ENCODE measurements around the gene CYP27B1.

CYP27B1 gene, protein sequence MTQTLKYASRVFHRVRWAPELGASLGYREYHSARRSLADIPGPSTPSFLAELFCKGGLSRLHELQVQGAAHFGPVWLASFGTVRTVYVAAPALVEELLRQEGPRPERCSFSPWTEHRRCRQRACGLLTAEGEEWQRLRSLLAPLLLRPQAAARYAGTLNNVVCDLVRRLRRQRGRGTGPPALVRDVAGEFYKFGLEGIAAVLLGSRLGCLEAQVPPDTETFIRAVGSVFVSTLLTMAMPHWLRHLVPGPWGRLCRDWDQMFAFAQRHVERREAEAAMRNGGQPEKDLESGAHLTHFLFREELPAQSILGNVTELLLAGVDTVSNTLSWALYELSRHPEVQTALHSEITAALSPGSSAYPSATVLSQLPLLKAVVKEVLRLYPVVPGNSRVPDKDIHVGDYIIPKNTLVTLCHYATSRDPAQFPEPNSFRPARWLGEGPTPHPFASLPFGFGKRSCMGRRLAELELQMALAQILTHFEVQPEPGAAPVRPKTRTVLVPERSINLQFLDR

DNA sequence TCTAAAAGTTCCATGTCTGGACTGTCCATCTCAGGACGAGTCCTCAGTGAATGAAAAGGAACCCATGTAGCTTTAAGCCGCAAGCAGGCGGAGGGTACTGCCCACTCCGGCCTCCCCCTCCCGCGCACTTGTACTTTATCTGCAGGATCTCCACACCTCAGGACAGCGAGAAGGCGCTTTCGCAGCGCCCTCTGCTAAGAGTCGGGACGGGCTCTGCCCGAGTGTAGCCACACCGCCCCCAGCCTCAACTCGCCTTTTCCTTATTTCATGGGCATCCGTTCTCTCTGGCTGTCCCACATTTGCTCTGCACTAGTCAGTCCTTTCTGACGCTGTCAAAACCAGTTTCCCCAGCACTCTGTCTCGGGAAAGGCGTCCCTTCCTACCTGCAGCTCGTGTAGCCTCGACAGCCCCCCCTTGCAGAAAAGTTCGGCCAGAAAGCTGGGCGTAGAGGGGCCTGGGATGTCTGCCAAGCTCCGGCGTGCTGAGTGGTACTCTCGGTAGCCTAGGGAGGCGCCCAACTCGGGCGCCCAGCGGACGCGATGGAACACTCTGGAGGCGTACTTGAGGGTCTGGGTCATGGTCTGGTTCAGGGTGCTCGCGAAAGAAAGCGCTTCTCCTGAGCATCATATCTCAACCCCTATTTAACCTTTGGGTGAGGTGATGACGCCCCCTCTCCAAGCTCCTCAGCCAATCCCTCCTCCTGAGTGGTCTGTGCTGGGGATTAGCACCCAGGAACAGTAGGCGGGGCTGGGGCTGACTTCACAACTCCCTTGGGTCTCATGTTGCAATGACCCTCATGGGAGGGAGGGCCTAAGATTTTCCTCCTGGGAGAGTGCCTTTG is at the start of gene CYP27B1:
Gene CYP27B1 (minus strand): TSS at position 615 of the 841 bp plus-strand sequence. CDS start 37 bp downstream, at position 578.
- FAIRE-seq = no peak

DNA sequence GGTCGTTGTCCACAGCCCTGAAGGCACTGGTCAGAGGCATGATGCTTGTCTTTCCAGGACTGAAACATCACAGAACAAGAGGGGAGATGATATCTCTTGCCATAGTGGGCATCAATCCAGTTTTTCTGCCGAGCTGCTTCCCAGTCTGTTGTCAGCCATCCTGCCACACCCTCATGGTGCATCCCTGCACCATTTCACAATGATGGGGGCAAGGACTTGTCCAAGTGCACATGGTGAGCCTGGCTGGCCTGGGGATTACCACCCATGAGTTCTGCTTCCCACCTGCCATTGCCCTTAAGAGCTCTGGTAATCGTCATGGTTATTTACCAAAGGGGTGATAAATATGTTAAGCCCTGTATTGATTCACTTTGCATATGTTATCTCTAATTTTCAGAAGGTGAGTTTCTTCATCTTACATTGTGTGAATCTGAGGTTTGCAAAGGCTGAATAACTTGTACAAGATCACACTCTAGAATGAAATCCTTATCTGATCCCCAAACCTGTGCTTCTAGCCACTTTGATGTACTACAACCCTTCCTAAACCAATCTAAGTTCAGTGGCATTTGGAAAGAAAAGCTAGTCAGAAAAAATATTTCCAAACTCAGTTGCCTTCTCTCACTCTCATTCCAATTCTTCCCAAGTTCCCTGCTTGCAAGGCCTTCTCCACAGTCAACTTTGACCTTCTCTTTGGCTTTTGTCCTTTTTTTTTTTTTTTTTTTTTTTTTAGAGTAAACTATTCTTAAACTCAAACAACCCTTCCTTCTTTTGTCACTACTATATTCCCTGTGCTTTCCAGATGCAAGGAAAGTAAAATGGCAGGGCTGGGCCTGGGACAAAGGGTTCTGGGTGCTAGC is 49.4 kb upstream of the CYP27B1 start:
- FAIRE-seq = no peak

DNA sequence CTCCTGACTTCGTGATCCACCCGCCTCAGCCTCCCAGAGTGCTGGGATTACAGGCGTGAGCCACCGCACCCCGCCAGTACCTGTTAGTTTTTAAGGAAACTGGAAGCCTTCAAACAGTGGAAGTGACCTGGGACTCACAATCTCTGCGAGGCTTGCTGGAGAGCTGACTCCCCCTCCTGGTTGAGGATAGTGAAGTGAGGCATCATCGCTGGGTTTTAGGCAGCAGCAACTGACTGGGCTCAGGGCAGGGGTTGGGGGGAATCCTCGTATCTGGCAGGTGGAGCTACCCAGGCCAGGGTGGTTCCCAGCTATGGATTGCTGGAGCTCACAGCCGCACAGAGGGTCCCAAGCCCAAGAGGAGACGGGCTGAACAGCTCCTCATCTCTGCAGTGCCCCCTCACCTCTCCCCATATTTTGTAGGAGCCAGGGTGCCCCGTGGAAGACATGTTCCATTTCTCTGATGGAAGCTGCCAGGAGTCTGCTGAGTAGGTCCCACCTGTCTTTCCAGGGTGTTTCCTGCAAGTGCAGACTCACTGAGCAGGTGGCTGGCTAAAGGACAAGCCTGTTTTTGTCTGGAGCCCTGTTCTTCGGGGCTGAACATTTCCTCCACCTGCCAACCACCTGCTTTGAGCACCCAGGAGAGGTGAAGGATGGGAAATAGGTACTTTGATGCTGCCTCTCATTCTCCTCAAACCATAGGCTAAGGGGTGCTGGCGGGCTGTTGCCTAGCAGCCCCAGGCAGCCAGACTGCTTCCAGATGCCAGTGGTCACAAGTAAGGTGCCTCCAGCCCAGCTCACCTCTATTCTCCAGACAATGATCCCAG is 48.5 kb upstream of the CYP27B1 start:
- no peak for FAIRE-seq

DNA sequence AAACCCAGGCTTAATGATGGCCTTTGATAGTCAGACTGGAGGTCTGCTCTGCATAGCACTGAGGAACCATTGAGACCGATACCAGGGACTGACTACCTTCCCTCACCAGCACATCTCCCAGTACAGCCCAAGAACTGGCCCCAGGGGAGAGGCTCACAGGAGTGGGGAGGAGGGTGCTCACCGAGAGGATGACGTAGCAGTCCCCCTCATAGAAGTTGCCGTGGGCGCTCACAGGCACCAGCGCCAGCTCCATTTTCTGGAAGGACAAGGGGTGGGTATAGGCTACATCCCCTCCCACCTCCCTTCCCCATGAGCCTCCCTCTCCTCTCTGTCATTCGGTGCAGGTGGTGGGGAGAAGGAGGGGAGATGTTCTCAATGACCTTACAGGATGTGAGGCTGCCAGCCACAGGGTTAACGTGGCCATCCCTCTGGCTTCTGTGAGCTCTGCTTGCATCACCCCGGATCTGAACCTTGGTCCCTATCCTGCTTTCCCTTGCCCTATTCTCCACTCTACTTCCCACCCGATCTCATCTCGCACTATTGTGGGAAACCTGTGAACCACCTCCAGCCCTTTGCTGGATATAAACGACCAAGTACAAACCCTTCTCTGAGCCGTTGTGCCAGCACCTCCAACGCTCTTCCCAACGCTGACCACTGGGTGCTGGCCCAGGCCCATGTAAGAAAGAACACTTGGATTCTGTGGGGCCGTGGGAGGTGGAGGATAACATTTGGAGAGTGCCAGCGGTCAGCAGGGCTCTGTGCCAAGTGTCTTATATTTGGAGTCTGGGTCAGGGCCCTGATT is 47.3 kb upstream of the CYP27B1 start:
- FAIRE-seq = no peak

DNA sequence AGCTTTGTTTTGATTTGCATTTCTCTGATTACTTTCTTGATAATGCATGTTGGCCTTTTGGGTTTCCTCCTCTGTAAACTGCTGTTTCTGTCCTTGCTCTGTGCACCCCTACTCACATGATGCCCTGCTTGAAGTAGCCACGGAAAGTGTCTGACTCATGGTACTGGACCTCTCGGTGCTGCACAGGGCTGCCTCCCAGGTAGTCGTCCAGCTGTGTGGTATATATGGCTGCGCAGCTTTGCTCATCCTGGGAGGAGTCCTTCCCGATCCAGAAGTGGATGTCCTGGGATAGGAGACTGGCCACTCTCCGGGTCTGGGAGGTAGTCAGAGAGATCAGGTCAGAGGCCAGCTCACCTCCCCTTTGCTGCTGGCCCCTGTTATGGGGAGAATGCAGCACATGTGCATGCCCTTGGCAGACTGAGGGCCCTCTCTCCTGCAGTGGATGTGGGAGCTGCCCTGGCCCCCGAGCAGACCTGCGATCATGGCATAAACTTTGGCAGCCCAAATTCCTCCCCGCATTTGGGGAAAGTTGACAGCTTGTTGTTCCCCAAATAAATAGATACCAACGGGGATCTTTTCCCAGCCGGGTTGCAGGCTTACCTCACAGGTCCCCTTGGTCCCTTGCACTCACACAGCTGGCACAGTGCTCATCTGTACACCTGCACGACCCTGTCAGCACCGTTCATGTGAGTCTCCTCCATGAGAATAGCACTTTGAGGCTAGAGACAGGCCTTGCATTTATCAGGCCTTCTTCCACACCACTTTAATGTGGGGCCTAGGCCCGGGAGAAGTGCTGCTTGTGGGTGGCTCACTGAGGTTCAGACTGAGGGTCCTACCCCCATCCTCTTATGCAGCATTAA is 46.5 kb upstream of the CYP27B1 start:
- FAIRE-seq = no peak

DNA sequence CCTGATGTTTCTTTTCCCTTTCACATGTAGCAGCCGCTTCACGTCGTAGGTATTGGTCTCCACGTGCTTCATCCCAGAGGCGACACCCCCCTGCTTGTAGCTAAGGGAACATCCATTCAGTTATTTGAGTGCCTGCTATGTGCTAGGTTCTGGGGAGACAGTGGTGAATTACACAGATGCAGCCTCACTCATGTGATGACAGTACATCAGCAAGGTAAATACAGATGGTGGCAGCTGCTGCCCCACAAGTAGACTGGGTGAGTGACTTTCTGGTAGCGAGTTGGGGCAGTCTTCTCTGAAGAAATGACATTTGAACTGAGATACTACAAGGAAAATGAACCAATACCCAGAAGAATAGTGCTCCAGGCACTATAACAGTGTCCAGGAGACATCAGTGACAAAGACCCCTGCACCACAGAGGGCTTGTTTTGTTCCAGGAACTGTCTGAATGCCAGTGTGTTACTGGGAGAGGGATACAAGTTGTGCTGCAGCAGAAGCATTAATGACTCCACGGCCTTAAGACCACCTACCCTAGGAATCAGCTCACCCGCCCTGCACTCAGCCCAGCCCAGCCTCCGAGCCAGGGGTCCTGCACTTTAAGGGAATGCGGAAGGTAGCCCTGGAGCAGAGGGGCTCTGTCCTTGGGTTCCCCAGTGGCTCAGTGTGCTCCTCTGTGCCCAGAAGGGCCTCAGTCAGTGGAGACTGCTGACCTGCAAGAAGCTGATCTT is 44.3 kb upstream of the CYP27B1 start:
- no peak for FAIRE-seq

DNA sequence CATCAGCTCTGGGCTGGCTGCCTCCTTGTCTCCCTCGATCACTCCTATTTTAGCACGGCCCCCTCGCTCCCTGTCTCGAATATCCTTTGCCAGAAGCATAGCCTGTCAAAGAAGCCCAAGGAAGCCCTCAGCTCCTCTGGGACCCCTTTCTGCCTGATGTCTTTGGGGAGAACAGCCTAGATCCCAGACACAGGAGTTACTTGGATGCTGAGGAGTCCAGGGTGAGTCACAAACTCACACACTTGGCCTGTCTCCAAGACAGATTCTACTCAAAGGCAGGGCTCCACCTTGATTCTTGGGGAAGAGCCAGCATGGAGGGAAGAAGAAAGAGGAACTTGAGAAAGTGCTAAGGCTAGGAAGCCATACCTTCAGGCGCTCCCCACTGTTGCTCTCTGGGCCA is 43.6 kb upstream of the CYP27B1 start:
- no peak for FAIRE-seq

DNA sequence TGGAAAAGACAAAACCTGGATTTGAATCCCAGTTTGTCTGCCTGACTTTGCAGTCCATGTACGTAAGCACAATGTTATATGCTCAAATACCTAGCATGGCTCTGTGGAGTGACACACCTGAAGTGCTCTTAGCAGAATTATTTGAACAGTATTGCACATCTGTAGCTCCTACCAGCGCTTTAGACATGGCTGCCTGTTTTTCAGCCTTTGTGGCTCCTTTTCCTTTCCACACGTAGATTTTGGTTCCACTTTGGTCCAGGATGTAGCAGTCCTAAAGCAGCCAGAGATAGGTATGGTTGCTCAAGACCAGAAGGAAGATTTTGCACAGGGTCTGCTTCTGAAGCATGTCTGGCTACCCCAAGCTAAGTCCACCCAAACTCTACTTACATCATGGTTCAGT is 42.5 kb upstream of the CYP27B1 start:
- no peak for FAIRE-seq

DNA sequence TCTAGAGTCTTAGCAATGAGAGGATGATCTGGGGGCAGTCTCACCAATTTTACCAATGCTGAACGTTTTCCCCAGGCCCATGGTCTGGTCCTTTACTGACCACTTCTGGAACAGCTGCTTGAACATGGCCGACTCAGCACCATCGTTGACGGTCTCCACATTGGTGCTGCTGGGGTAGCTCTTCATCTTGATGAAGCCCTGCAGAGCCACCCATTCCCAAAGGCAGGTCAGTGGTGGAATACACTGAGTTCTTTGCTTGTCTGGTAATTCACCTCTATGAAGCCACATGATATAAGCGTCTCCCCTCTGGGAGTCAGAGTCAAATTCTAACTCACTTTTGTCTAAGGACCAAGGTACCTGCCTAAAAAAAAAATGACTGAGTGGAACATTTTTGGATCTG is 41.5 kb upstream of the CYP27B1 start:
- FAIRE-seq = no peak

DNA sequence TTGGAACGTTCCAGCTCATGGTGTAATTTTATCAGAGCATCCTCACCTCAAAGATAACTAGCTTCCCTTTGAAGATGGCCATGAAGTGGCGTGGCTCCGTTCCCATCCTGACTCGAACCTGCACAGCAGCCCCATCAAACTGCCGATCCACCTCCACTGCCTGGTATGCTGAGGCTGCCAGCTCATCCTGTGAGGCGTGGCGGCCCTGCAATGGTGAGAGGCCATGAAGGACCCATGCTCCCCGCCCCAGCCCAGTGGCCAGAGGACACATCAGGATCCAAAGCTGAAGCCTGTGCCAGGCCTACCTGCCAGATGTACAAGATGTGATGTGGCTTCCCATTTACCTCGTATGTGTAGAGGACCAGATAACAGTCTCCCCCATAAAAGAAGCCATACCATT is 40.4 kb upstream of the CYP27B1 start:
- FAIRE-seq = no peak

DNA sequence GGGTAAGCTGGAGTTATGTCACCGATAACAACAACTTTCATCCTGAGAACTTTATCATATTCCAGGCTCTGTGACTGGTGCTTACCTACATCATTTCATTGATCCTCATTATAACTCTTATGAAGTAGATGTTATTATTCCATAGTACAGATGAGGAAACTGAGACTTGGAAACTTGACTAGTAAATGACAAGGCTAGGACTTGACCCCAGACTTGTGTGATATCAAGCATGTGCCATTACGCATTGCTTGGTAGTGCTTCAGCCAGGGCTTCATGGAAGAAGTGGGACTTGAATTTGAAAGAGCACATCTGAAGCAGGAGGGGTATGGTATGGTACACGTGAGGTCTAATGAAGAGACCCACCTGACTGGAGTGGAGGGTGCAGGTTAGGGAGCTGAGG is 39.8 kb upstream of the CYP27B1 start:
- no peak for FAIRE-seq

DNA sequence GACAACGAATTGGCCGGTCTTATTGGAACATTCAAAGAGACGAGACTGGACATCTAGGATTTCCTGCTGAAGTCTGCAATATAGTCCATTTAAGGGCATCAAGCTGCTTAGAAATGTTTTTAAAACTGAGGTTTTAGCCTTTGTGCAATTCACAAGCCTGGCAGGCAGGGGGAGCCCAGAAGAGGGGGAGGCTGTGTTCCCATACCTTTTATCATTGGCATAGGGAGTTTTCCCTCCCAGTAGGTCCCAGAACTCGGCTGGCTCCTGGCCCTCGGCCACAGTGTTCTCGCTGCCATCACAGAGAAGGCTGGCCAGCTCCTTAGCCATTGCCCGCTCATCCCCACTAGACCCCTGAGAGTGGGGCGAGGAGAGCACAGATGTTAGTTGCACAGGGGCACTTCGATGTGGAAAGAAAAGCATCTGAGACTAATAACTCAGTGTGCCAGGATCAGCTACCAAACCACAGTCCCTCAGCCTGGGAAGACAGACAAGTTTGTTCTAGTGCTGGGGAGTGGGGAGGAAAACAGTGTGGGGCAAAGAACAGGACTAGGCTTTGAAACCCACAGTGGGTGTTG is 36.5 kb upstream of the CYP27B1 start:
- FAIRE-seq = no peak

DNA sequence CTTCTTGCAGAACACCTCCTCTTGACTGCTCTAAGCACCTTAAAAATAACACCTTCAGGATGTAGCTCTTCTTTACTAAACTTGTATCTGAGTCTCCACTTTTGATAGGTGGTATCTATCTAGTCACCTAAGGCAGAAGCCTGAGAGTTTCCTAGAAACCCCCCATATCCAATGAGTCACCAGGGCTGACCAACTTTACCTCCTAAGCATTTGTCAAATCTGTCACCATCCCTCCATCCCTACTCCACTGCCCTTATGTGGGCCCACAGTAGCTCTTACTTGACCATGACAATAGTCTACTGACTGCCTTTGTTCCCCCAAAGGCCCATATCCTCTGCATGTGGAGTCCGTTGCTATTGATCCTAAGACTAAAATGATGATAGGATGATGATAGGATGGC is 35.7 kb upstream of the CYP27B1 start:
- FAIRE-seq = no peak

DNA sequence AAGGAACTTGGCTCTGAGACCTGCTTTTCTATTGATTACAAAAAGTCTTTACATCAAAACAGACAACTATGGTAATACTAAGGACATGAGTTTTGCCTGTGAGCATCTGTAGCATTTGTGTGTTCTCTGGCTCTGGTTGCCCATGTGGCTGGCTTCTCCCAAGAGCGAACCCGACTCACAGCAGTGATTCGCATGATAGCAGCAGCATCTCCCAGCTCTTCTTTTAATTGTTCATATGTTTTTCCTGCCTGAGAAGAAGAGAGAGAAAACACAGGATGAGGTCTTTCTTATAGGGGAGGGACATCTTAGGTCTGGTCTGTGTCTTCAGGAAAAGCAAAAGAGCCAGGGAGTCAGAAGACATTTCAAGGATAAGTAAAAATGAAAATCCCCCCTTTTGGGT is 34.1 kb upstream of the CYP27B1 start:
- no peak for FAIRE-seq

DNA sequence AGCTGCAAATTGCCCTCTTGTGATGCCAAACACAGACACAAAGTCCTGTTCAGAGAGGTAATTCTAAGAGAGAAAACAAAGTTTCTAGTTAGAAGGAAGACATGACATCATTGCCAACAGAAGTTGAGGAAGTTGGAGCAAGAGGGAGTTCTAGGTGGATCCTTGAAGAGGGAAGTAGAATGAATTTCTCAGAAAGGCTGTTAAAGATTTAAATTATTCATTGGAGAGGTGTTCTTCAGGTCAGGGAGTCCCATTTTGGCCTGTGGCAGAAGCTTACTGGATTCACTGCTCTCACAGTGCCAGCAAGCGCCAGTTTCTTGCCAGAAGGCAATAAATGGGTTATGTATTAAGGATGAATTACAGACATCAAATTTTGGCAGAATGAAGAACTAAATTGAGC is 31.1 kb upstream of the CYP27B1 start:
- FAIRE-seq = no peak

DNA sequence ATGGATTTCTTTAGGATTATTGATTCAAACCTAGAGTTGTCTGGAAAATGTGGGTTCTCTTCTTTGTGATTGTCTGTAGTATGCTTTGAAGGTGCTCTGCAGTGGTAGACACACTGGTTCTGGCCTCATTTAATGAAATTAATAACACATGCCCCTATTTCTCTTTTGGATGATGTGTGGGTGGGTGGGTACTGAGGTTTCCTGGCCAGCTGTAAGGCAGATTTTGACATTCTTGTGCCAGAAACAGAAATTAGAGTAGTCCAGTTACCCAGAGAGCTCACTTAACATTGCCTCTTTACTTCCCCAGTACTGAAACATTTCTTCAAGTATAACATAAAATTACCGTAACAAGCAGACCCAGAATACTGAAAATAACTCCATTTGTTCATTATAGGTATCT is 30.1 kb upstream of the CYP27B1 start:
- no peak for FAIRE-seq

DNA sequence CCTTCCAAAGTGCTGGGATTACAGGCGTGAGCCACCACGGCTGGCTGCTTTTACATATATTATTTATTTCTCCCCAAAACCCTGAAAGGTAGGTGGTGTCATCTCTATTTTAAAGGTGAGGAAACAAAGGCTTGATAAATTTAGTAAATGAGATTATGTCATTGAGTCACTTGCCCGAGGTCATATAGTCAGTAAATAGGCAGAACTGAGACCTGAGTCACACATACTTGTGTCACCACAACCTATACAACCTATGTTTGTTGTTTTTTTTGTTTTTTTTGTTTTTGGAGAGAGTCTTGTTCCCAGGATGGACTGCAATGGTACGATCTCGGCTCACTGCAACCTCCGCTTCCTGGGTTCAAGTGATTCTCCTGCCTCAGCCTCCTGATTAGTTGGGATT is 28.5 kb upstream of the CYP27B1 start:
- no peak for FAIRE-seq

DNA sequence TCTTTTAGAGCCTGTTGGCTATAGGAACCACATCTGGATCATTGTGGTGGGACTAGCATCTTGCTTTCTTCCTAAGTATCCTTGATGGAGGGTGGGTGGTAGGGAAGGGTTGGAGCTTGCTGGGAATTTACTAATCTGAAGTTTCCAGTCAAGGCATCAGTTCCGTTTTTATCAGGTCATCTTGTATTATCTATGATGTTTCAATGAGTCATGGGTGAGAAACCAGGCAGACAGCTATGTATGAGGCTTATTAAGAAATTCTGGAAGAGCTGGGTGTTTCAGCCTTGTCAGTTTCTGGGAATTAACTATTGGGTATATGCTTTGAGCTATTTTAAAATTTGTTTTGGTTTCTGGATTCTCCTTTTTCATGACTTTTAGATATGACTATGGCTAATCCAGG is 27.0 kb upstream of the CYP27B1 start:
- FAIRE-seq = no peak

DNA sequence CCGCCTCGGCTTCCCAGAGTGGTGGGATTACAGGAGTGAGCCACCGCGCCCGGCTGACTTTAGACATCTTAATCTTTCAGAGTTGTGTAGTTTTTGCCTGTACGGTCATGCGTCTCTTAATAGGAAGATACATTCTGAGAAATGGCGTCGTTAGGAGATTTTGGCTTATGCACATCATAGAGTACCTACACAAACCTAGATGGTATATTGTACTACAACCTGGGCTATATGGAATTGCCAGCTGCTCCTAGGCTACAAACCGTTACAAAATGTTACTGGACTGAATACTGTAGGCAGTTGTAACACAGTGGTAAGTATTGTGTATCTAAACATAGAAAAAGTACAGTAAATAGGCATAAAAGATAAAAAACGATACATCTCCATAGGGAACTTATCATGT is 17.0 kb upstream of the CYP27B1 start:
- no peak for FAIRE-seq
